Forelimb muscle (tissue), 1 donor: ENCODE data around the gene MUC6. TPM values are rescaled to one million over a fixed set of nuclear protein-coding genes. Genes with fewer than 3 reads are reported as not detected.

Experiments used
- DNase-seq: peaks from one replicate; pipeline ENCODE4 v3.0.0-alpha.2; 2013; ENCODE audit warnings: low read depth
- polyA plus RNA-seq: library from polyadenylated mRNA; unstranded; fragments of 120-200 nt; gene quantifications from one replicate; pipeline ENCODE4 v1.2.1, GENCODE V29; 2013; ENCODE audit not compliant: insufficient read length

MUC6 gene, protein sequence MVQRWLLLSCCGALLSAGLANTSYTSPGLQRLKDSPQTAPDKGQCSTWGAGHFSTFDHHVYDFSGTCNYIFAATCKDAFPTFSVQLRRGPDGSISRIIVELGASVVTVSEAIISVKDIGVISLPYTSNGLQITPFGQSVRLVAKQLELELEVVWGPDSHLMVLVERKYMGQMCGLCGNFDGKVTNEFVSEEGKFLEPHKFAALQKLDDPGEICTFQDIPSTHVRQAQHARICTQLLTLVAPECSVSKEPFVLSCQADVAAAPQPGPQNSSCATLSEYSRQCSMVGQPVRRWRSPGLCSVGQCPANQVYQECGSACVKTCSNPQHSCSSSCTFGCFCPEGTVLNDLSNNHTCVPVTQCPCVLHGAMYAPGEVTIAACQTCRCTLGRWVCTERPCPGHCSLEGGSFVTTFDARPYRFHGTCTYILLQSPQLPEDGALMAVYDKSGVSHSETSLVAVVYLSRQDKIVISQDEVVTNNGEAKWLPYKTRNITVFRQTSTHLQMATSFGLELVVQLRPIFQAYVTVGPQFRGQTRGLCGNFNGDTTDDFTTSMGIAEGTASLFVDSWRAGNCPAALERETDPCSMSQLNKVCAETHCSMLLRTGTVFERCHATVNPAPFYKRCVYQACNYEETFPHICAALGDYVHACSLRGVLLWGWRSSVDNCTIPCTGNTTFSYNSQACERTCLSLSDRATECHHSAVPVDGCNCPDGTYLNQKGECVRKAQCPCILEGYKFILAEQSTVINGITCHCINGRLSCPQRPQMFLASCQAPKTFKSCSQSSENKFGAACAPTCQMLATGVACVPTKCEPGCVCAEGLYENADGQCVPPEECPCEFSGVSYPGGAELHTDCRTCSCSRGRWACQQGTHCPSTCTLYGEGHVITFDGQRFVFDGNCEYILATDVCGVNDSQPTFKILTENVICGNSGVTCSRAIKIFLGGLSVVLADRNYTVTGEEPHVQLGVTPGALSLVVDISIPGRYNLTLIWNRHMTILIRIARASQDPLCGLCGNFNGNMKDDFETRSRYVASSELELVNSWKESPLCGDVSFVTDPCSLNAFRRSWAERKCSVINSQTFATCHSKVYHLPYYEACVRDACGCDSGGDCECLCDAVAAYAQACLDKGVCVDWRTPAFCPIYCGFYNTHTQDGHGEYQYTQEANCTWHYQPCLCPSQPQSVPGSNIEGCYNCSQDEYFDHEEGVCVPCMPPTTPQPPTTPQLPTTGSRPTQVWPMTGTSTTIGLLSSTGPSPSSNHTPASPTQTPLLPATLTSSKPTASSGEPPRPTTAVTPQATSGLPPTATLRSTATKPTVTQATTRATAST (N-terminal part only)
- polyA plus RNA-seq = 0.25 TPM

DNA sequence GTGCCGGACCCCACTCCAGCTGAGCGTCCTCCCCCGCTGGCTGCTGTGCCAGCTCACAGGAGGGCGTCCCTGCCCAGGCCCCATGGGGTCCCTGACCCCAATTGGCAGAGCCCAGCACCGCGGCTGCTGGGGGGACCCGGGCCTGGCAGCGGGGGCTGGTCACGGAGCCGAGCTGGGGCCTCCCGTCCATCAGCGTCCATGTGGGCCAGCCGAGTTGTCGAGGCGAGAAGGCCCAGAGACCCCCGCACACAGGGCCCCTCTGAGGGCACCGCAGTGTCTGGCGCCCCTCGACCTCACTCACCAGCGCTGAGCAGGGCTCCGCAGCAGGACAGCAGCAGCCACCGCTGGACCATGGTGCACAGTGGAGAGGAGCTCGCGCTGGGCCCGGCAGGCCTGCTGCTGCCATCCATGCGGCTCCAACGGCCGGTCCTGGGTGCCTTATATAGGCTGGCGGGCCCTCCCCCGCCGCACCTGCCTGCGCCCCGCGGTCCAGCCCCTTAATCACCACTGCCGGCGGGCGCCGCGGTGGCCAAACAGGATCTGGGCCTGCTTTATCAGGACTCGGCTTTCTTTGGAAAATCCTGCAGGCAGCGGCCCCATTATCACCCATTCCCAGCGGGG is at the start of gene MUC6:
MUC6 (minus strand) TSS at position 416 of the 621 bp plus-strand sequence; CDS start at position 353, 63 bp downstream.
- DNase-seq = no peak

DNA sequence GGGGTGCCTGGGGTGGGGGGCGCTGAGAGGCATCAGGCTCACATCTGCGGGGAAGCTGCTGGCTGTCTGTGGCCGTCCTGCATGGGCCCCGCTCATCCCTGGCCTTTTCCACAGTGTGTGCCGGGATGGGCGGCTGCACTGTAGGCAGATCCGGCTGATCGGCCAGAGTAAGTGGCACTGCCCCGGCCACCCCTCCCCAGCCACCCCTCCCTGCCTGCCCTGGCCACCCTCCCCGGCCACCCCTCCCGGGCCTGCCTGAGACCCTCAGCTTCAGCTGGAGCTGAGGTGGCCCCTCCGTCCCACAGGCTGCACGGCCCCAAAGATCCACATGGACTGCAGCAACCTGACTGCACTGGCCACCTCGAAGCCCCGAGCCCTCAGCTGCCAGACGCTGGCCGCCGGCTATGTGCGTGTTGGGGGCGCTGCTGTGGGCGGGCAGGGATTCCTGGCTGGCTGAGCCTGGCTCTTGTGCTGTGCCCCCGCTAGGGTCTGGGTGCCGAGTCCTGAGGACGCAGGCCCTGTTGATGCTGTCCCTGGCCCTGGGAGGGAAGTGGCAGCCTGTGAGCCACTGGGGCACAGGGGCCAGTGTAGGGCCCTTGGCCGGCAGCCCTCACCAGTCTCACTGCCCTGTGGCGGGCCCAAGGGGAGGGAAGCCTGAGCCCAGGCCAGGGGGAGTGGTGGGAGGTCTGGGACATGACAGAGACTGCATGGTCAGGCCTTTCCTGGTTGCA is 49.1 kb upstream of the MUC6 start:
- DNase-seq = no peak

DNA sequence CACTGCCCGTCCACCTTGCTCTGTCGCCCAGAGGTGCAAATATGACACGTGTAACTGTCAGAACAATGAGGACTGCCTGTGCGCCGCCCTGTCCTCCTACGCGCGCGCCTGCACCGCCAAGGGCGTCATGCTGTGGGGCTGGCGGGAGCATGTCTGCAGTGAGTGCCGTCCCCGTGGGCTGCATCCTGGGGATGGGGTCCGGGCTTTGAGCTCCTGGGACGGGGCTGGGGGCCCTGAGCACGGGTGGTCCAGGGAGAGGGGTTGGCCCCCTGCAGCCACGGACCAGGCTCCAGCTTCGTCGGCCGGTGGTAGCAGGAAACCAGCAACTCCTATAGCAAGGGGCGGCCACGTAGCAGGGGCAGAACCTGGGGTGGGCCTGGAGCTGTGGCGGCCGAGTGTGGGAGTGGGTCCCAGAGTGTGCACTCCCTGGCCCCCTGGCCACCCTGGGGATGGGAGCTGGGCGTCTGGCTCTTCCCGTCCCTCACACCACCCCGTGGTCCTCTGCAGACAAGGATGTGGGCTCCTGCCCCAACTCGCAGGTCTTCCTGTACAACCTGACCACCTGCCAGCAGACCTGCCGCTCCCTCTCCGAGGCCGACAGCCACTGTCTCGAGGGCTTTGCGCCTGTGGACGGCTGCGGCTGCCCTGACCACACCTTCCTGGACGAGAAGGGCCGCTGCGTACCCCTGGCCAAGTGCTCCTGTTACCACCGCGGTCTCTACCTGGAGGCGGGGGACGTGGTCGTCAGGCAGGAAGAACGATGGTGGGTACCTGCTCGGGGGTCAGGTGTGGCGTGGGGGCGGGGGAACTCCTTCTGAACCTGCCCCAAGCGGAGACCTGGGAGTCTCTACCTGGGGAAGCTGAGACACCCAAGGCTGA is 48.3 kb upstream of the MUC6 start:
- DNase-seq = no peak

DNA sequence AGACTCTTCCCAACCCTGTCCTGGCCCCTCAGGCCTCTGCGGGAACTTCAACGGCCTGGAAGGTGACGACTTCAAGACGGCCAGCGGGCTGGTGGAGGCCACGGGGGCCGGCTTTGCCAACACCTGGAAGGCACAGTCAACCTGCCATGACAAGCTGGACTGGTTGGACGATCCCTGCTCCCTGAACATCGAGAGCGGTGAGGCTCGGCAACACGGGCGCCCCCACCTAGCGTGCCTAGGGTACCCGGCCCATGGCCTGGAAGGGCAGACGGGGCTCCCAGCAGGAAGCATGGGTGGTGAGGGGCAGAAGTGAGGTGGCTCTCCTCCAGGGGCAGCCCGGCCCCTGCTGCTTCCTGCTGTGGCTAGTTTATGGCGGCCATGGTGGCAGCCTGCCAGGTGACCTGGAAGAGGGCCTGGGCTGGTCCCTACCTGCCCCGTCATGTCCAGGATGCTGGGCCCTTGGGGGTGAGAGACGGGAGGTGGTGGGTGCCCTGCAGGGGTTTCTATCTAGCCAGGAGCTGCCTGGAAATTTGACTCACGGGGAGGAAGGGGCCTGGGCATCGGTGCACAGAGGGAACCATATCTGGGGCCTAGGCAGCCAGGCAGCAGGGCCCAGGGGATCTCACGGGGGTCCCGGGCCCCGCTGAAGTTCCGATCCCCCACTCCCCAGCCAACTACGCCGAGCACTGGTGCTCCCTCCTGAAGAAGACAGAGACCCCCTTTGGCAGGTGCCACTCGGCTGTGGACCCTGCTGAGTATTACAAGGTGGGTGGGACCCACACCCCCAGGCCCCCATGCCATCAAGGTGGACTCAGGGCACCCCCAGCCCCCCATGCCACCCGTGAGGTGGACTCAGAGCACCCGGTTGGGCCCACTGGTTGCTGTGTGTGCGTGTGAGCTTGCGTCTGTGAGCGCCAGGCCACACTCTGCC is 47.4 kb upstream of the MUC6 start:
- no peak for DNase-seq

DNA sequence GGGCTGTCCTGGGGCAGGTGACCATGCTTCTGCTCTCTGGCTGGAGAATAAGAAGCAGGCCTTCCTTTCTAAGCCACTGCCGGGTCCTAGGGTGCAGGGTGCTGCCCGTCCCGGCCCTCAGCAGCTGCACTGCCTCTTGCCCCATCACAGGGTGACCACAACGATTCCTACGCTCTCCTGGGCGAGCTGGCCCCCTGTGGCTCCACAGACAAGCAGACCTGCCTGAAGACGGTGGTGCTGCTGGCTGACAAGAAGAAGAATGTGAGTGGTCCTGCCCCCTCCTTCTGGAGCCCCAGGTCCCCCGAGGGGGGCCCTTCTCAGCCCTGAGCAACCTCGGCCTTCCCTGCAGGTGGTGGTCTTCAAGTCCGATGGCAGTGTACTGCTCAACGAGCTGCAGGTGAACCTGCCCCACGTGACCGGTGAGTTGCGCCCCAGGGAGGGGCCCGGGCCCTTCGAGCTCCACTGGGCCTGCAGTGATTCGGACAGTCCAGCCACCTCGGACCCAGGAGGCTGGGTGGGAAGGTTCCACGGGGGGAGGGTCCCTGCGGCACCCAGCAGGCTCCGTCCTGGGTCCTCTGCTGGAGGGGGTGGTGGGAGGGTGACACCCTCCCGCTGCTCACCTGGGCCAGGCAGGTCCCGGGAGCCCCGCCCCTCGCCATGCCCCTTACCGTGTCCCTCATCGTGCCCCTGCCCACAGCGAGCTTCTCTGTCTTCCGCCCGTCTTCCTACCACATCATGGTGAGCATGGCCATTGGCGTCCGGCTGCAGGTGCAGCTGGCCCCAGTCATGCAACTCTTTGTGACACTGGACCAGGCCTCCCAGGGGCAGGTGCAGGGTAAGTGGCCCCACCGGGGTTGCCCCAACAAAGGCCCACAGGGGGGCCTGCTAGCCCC is 46.5 kb upstream of the MUC6 start:
- DNase-seq = no peak

DNA sequence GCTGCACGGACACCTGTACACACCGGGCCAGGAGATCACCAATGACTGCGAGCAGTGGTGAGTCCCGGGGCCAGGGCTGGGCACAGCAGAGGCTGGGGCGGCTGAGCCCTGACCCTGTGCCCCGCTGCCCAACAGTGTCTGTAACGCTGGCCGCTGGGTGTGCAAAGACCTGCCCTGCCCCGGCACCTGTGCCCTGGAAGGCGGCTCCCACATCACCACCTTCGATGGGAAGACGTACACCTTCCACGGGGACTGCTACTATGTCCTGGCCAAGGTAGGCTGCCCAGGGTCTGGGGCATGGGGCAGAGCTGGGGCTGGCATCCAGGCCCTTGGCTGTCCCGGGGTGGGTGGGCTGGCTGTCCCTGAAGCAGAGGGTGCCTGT is 45.8 kb upstream of the MUC6 start:
- DNase-seq = no peak

DNA sequence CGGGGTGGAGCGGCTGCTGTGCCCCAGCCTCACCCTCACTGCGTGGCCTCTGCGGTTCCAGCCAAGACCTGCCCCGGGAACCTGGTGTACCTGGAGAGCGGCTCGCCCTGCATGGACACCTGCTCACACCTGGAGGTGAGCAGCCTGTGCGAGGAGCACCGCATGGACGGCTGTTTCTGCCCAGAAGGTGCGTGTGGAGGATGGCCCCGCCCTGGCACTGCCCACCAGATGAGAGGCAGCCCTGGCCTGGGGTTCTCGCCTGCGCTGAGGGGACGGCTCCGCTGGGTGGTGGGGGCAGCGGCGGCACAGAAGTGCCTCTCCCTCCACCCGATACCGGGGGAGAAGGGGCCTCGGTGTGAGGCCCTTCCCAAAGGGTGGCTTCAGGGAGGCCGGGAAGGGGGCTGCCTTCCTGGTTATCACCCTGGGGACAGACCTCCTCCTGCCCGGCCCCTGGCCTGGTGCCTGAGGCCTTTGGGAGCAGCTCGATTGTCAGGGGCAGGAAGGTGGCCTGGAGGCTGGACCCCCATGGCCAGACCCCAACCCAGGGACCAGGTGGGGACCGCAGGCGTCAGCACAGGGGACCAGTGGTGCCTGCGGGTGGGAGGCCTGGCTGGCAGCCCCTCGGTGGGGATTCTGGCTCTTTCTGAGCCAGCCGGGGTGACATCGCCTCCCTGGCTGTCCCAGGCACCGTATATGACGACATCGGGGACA is 45.2 kb upstream of the MUC6 start:
- no peak for DNase-seq

DNA sequence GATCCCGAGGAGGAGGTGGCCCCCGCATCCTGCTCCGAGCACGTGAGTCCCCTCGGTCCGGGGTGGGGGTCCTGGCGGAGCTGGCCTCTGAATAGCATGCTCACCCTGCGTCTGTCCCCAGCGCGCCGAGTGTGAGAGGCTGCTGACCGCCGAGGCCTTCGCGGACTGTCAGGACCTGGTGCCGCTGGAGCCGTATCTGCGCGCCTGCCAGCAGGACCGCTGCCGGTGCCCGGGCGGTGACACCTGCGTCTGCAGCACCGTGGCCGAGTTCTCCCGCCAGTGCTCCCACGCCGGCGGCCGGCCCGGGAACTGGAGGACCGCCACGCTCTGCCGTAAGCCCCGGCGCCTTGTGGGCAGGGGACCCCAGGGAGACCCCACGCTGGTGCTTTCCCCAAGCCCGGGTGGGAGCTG is 41.7 kb upstream of the MUC6 start:
- DNase-seq = no peak

DNA sequence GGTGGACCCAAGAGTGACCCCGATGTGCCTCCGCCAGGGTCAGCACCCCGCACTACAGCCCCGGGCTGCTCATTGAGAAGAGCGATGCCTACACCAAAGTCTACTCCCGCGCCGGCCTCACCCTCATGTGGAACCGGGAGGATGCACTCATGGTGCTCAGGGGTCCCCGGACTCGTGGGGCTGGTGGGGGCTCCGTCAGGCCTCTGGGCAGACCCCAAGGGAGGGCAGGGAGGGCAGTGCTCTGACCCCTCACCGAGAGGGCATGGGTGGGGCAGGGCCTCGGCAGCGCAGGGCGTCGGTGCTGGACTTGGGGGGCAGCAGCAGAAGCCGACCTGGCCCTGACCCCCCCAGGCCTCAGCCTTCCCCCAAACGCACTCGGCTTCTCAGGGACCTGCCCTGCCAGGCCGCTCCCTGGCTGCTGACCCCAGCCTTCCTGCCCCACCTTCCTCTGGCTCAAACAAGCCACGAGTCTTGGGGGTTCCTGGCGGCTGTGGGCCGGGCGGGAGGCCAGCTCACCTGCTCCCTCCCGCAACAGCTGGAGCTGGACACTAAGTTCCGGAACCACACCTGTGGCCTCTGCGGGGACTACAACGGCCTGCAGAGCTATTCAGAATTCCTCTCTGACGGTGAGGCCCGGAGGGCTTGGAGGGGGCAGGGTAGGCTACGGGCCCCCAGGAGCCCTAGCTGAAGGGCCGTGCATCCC is 41.0 kb upstream of the MUC6 start:
- DNase-seq = no peak

DNA sequence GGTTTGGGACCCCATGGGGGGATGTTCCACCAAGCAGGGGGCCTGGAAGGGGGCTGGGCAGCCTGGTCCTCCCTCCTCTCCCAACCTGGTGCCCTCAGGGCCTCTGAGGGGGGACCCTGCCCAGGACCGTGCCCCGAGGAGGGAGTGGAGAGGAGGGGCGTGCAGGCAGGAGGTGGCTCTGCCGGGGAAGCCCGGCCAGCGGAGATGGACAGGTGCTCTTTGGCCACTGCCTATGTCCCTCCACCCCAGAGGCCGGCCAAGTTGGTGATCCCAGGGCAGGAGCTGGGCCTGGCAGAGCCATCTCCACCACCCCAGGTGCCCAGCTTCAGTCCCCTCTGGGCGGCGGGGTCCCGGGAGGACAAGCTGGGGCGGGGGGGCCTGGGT is 40.5 kb upstream of the MUC6 start:
- no peak for DNase-seq

DNA sequence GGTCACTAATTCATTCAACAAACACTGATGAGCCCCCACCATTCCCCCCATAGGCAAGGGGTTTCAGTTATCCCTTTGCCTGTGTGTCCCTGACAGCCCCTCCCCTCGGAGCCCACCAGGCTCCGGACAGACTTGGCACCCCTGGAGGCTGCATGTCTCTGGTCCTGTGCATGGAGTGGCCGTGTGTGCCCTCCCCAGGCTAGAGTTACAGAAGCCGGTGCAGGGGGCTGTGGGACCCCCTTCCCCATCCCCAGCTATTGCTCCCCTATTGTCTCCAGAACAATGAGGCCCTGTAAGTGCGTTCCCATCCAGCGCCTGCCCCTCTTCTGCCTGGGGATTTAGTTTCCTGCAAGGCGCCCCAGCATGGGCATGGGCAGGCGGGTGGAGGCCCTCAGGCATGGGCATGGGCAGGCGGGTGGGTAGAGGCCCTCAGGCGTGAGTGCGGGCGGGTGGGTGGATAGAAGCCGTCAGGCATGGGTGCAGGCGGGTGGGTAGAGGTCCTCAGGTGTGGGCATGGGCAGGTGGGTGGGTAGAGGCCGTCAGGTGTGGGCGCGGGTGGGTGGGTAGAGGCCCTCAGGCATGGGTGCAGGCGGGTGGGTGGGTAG is 39.6 kb upstream of the MUC6 start:
- DNase-seq = no peak

DNA sequence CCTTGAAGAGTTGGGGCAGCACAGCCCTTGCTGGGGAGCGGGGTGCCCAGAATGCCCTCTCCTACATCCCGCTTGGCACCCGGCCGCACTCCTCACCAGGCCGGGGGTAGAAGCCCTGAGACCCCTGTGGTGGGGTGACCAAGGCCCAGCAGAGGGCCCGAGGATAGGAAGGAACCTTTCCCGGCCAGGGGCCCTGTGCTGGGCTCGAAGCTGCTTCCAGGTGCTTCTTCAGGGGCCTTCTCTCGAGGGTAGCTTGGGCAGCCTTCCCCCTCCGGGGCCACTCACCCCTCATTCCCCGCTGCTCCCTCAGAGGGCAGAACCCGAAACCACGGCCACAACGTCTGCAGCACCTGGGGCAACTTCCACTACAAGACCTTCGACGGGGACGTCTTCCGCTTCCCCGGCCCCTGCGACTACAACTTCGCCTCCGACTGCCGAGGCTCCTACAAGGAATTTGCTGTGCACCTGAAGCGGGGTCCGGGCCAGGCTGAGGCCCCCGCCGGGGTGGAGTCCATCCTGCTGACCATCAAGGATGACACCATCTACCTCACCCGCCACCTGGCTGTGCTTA is 38.9 kb upstream of the MUC6 start:
- DNase-seq = no peak

DNA sequence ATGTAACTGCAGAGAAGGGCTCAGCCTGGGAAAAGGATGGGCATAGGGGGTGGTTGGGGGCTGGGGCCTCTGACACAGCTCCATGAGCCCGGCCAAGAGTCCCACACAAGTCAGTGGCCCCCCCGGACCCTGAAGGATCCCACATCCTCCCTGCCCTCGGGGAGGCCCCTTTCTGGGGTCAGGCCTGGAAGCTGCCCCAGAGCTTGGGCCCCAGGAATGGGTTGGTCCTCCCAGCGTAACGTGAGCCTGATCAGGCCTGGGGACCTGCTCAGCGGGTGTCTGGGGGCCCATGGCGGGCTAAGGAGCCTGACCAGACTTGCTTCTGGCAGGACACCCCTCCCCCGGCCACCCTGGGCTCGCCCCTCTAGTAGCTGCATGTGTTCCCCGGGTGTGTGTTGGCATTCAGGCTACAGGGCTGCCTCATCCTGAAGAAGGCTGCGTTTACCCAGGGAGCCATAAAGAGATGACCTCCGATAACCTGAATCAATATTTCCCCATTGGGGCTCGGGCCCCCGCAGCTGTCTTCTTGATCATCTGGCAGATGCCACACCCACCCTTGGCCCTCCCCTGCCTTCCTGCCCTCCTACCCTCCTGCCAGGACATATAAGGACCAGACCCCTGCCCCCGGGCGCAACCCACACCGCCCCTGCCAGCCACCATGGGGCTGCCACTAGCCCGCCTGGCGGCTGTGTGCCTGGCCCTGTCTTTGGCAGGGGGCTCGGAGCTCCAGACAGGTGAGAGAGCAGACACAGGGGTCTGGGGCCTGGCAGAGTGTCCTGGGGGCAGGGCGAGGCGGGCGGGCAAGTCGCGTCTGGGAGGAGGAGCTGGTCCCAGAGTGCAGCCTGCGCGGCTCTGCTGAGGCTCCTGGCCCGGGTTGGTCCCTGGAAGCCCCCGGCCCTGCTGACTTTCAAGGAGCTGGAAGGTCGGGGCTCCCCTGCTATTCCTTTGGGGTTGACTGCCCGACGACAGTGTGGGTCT is 38.0 kb upstream of the MUC6 start, which contains the start of gene MUC2:
MUC2 (plus strand) TSS at position 631 of the 978 bp plus-strand sequence.
- no peak for DNase-seq

DNA sequence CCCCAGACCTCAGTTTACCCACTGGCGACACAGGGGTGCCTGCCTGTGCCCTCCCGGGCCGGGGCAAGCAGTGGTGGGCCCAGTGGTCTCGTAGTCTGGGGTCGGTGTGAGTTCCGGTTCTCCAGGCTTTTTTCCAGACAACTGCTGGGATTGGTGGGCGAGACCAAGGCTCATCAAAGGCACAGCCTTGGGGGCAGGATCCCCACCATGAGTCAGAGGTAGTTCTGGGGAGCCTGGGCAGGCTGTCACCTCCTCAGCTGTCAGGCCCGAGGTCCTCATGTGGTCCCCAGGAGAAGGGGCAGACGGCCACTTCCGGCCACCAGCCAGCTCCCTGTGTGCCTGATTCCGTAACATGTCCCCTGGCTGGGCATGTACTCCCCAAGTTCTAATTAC is 37.3 kb upstream of the MUC6 start:
- DNase-seq = no peak
